ENCODE data around the gene HOOK1. TPM values are rescaled to one million over a fixed set of nuclear protein-coding genes. Genes with fewer than 3 reads are reported as not detected.

HOOK1 gene
- total RNA-seq = 10 to 100 TPM; 18.1 to 19.4 TPM
- polyA plus RNA-seq (2013, experiment 1 of 2) = 13.1 TPM
- polyA plus RNA-seq (2013, experiment 2 of 2) = 13.2 TPM
- total RNA-seq = 11.2 to 122 (median 38.9) reads per million in 172 experiments

- H3K27ac ChIP-seq (ENCODE audit: low read depth in 1 of 2, low read length in 2 of 2) = peak within 1 kb of the TSS; percentile 48 to 64
- H3K4me3 ChIP-seq (ENCODE audit: low read length) = peak within 1 kb of the TSS; percentile 82
- intact Hi-C loops (cut with DNase I, micrococcal nuclease) = loop anchor here (5.0 to 10.0 kb wide), 6 partner anchors 520 to 1910 kb away; partner anchors contain the start of genes FGGY (in 1 of the 2), MYSM1 (in 1 of the 2) and TM2D1 (in 1 of the 2)
- Mint-ChIP-seq H3K9me3 (no peaks in the 10 kb centered on the region), H3K27ac (no peak within 1 kb of the TSS), H3K27me3 (peaks cover 6% of the 10 kb centered on the region), H3K36me3 (ENCODE audit: low read depth) (no peaks in the 10 kb centered on the region), H3K4me1 (ENCODE audit: low read depth) (peaks cover 12% of the 10 kb centered on the region), H3K4me3 (no peak within 1 kb of the TSS)
- ChIA-PET CTCF (interaction anchor here (1.6 to 1.7 kb wide), 2 partner anchors 9 to 1268 kb away, joined by 3 read pairs; partner anchors contain the start of gene OMA1), POLR2A (interaction anchor here (1.0 to 2.0 kb wide), 7 partner anchors 10 to 1268 kb away, joined by 3 to 11 read pairs (median 4); partner anchors contain the start of genes JUN and OMA1)
- H3K9me3 ChIP-seq (ENCODE audit: control insufficient read depth in 1 of 2, insufficient read depth in 1 of 2, low read length in 2 of 2) = no peaks in the 10 kb centered on the region
- no peaks in the 10 kb centered on the region for H3K27me3 ChIP-seq (ENCODE audit: control insufficient read depth in 1 of 2, insufficient read depth in 2 of 2, low read length in 2 of 2)
- no peaks in the 10 kb centered on the region for H3K36me3 ChIP-seq (ENCODE audit: insufficient read depth, low read length)
- peak; percentile 17 for ATAC-seq (ENCODE audit: poor library complexity)
- no peak for TF ChIP-seq CTCF (IDR thresholded peaks at IDR 0.05)
- DNase-seq = peak in 2 of 14 experiments; percentile 0
- peaks cover 17% of the 10 kb centered on the region for H3K4me1 ChIP-seq (ENCODE audit: insufficient read depth, low read length)
Observed at GRCh38 chr1:59814901-59815825, at the start of gene HOOK1. HOOK1 (plus strand) TSS chr1:59814949; CDS start chr1:59815118, 169 bp downstream.

DNA sequence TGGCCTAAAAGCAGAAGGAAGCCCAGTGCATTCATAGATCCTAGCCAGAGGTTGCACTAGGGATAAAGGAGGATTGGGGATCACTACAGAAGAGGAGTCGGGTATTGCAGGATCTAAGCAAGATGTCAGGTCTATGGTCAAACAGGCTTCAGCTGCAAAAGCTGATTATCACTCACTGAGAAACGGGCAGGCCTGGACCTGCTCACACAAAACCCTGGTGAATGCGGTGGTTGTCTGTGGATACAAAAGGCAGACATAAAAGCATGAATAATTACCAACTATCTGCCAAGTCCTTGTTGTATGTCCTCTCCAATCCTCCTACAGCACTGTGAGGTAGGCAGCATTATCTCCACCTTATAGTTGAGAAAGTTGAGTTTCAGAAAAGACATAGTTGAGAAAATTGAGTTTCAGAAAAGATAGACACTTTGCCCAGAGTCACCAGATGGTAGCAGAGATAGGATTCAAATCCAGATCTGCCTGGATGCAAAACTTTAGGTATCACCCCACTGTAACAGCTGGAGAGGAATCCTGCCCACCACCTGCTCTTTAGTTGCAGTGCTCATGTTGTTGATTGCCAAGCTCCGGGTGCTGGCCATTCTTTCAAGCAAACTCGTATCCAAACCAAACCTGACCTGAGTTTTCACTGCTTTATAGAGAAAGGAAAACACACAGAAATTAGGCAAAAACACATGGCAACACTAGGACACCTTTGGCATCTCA is 49.6 kb upstream of the HOOK1 start:
- H3K9me3 Mint-ChIP-seq = no peaks in the 10 kb centered on the region
- ATAC-seq (ENCODE audit: poor library complexity) (no peak), DNase-seq (no peak)
- no peak overlapping the region for H3K4me3 ChIP-seq (ENCODE audit: low read length)
- H3K4me3 Mint-ChIP-seq = no peak overlapping the region
- no peak for TF ChIP-seq CTCF (IDR thresholded peaks at IDR 0.05)
- H3K27ac ChIP-seq (ENCODE audit: low read depth in 1 of 2, low read length in 2 of 2) = no peak overlapping the region
- no peaks in the 10 kb centered on the region for H3K27me3 ChIP-seq (ENCODE audit: control insufficient read depth in 1 of 2, insufficient read depth in 2 of 2, low read length in 2 of 2)
- no peaks in the 10 kb centered on the region for H3K36me3 Mint-ChIP-seq (ENCODE audit: low read depth)
- intact Hi-C loops (cut with DNase I, micrococcal nuclease) = no loop called here
- POLR2A ChIA-PET = no interaction called here
- H3K4me1 Mint-ChIP-seq (ENCODE audit: low read depth) = no peaks in the 10 kb centered on the region
- H3K36me3 ChIP-seq (ENCODE audit: insufficient read depth, low read length) = no peaks in the 10 kb centered on the region
- no peak overlapping the region for H3K27ac Mint-ChIP-seq
- H3K4me1 ChIP-seq (ENCODE audit: insufficient read depth, low read length) = no peaks in the 10 kb centered on the region
- H3K9me3 ChIP-seq (ENCODE audit: control insufficient read depth in 1 of 2, insufficient read depth in 1 of 2, low read length in 2 of 2) = no peaks in the 10 kb centered on the region
- CTCF ChIA-PET = no interaction called here
- no peaks in the 10 kb centered on the region for H3K27me3 Mint-ChIP-seq

- H3K4me3 Mint-ChIP-seq = no peak overlapping the region
- H3K27ac ChIP-seq (ENCODE audit: low read depth in 1 of 2, low read length in 2 of 2) = no peak overlapping the region
- ChIA-PET CTCF (no interaction called here), POLR2A (no interaction called here)
- intact Hi-C loops (cut with DNase I, micrococcal nuclease) = no loop called here
- no peaks in the 10 kb centered on the region for H3K36me3 Mint-ChIP-seq (ENCODE audit: low read depth)
- no peak for TF ChIP-seq CTCF (IDR thresholded peaks at IDR 0.05)
- no peak for ATAC-seq (ENCODE audit: poor library complexity)
- H3K9me3 ChIP-seq (ENCODE audit: control insufficient read depth in 1 of 2, insufficient read depth in 1 of 2, low read length in 2 of 2) = no peaks in the 10 kb centered on the region
- DNase-seq = no peak
- H3K27me3 ChIP-seq (ENCODE audit: control insufficient read depth in 1 of 2, insufficient read depth in 2 of 2, low read length in 2 of 2) = no peaks in the 10 kb centered on the region
- H3K9me3 Mint-ChIP-seq = no peaks in the 10 kb centered on the region
- H3K4me1 ChIP-seq (ENCODE audit: insufficient read depth, low read length) = no peaks in the 10 kb centered on the region
- H3K4me3 ChIP-seq (ENCODE audit: low read length) = no peak overlapping the region
- H3K27me3 Mint-ChIP-seq = no peaks in the 10 kb centered on the region
- H3K36me3 ChIP-seq (ENCODE audit: insufficient read depth, low read length) = no peaks in the 10 kb centered on the region
- no peak overlapping the region for H3K27ac Mint-ChIP-seq
- H3K4me1 Mint-ChIP-seq (ENCODE audit: low read depth) = no peaks in the 10 kb centered on the region
Observed at GRCh38 chr1:59766227-59766855, 48.4 kb upstream of the HOOK1 start.

Measured in CD4-positive, alpha-beta T cell (primary cell).